ENCODE data around the gene DENND1B. TPM values are rescaled to one million over a fixed set of nuclear protein-coding genes. Genes with fewer than 3 reads are reported as not detected.

The DENND1B gene
- polyA plus RNA-seq, 1 experiment = 5.2 TPM

DNA sequence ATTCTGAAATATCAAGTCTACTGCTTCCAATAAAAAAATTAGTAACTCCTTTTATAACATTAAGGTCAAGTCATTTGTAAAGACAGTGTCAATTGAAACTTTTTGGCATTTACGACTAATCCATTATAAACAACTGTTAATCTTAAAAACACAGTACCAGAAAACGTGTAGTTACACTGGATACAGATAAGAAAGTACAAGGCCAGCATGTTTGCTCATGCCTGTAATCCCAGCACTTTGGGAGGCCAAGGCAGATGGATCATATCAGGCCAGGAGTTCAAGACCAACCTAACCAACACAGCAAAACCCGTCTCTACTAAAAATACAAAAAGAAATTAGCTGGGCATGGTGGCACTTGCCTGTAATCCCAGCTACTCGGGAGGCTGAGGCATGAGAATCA, 29.4 kb downstream of the DENND1B start:
- POLR2A ChIA-PET = no interaction called here
- TF ChIP-seq, protein P1, sequence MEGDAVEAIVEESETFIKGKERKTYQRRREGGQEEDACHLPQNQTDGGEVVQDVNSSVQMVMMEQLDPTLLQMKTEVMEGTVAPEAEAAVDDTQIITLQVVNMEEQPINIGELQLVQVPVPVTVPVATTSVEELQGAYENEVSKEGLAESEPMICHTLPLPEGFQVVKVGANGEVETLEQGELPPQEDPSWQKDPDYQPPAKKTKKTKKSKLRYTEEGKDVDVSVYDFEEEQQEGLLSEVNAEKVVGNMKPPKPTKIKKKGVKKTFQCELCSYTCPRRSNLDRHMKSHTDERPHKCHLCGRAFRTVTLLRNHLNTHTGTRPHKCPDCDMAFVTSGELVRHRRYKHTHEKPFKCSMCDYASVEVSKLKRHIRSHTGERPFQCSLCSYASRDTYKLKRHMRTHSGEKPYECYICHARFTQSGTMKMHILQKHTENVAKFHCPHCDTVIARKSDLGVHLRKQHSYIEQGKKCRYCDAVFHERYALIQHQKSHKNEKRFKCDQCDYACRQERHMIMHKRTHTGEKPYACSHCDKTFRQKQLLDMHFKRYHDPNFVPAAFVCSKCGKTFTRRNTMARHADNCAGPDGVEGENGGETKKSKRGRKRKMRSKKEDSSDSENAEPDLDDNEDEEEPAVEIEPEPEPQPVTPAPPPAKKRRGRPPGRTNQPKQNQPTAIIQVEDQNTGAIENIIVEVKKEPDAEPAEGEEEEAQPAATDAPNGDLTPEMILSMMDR (IDR thresholded peaks at IDR 0.05; ENCODE audit: insufficient read depth, low read depth, low read length) = no peak
- CTCF ChIA-PET = interaction anchor here (1.3 kb wide), 1 partner anchor 123 kb away, joined by 3 read pairs; no protein-coding TSS in a partner anchor
- Histone ChIP-seq H3K27me3 (ENCODE audit: control insufficient read depth, insufficient read depth, low read length) (no peaks in the 10 kb centered on the region), H3K4me3 (ENCODE audit: low read depth, low read length) (no peak overlapping the region), H3K36me3 (ENCODE audit: control insufficient read depth, insufficient read depth, low read length) (no peaks in the 10 kb centered on the region)
- DNase-seq (ENCODE audit: low read depth) = no peak

DNA sequence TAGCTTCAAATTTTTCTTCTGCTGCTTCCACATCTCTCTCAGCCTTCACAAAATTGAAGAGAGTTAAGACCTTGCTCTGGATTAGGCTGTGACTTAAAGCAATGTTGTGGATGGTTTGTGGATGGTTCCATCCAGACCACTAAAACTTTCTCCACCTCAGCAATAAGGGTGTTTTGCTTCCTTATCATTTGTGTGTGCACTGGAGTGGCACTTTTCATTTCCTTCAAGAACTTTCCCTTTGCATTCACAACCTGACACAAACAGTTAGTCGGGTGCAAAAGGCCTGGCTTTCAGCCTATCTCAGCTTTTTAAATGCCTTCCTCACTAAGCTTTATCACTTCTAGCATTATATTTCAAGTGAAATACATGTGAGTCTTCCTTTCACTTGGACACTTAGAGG, 30.3 kb downstream of the DENND1B start:
- TF ChIP-seq, protein P1 (IDR thresholded peaks at IDR 0.05; ENCODE audit: insufficient read depth, low read depth, low read length) = no peak

DNA sequence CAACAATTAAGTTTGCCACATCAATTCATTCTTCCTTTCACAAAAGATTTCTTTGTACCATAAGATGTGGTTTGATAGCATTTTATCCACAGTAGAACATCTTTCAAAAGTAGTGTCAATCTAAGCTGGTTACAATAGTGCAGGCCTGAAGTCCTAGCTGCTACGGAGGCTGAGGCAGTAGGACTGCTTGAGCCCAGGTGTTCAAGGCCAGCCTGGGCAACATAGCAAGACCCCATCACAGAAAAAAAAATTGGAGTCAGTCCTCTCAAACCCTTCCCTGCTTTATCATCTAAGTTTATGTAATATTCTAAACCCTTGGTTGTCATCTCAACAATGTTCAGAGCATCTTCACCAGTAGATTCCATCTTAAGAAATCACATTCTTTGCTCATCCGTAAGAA, 31.7 kb downstream of the DENND1B start:
- ChIA-PET CTCF (no interaction called here), POLR2A (no interaction called here)
- no peak overlapping the region for H3K4me3 ChIP-seq (ENCODE audit: low read depth, low read length)
- H3K36me3 ChIP-seq (ENCODE audit: control insufficient read depth, insufficient read depth, low read length) = no peaks in the 10 kb centered on the region
- DNase-seq (ENCODE audit: low read depth) = no peak
- H3K27me3 ChIP-seq (ENCODE audit: control insufficient read depth, insufficient read depth, low read length) = no peaks in the 10 kb centered on the region
- TF ChIP-seq, protein P1 (IDR thresholded peaks at IDR 0.05; ENCODE audit: insufficient read depth, low read depth, low read length) = no peak

More for the DNA sequence above, 30.3 kb downstream of the DENND1B start:
- POLR2A ChIA-PET = no interaction called here
- no peak for DNase-seq (ENCODE audit: low read depth)
- no peaks in the 10 kb centered on the region for H3K27me3 ChIP-seq (ENCODE audit: control insufficient read depth, insufficient read depth, low read length)
- H3K4me3 ChIP-seq (ENCODE audit: low read depth, low read length) = no peak overlapping the region
- CTCF ChIA-PET = interaction anchor here (0.7 kb wide), 1 partner anchor 171 kb away, joined by 3 read pairs; no protein-coding TSS in a partner anchor
- H3K36me3 ChIP-seq (ENCODE audit: control insufficient read depth, insufficient read depth, low read length) = no peaks in the 10 kb centered on the region

DNA sequence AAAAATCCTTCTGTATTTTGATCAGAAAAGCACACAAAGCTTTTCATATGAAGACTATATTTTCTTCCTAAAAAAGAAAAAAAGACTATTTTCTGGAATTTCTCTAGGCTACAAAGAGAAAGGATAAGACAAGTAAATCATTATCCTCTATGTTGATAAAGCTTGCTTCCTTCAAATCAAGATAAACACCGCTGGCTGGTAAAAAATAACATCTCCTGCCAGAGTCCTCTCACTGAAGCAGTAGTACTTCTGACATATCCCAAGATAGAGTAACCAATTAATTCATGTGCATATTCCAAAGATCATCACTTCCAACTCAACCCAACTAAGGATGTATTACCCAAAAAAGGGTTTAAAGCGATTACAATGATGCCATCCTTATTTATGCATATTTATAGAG, 34.3 kb downstream of the DENND1B start:
- no peaks in the 10 kb centered on the region for H3K27me3 ChIP-seq (ENCODE audit: control insufficient read depth, insufficient read depth, low read length)
- ChIA-PET POLR2A (no interaction called here), CTCF (interaction anchor here (1.1 kb wide), 1 partner anchor 128 kb away, joined by 3 read pairs; no protein-coding TSS in a partner anchor)
- H3K36me3 ChIP-seq (ENCODE audit: control insufficient read depth, insufficient read depth, low read length) = no peaks in the 10 kb centered on the region
- TF ChIP-seq, protein P1 (IDR thresholded peaks at IDR 0.05; ENCODE audit: insufficient read depth, low read depth, low read length) = no peak
- no peak overlapping the region for H3K4me3 ChIP-seq (ENCODE audit: low read depth, low read length)
- DNase-seq (ENCODE audit: low read depth) = no peak

DNA sequence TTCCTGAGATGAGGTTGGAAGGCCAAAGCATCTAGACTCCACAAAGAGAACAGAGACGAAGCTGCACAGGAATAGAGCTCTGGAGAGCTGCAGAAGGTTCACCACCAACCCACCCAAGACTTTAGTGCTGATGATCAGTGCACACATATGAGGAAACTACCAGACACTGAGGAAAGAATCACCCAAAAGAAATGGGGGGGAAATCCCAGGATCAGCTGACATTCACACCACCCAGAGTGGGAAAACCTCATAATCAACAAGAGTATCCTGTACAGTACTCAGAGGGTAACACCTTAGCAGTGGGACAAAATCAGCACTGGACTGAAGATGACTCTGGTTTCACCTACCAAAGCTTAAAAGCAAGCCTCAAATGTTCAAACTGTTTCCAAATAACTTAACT, 36.4 kb downstream of the DENND1B start:
- no peaks in the 10 kb centered on the region for H3K27me3 ChIP-seq (ENCODE audit: control insufficient read depth, insufficient read depth, low read length)
- ChIA-PET CTCF (interaction anchor here (0.9 kb wide), 1 partner anchor 25 kb away, joined by 3 read pairs; no protein-coding TSS in a partner anchor), POLR2A (no interaction called here)
- H3K36me3 ChIP-seq (ENCODE audit: control insufficient read depth, insufficient read depth, low read length) = no peaks in the 10 kb centered on the region
- no peak overlapping the region for H3K4me3 ChIP-seq (ENCODE audit: low read depth, low read length)
- no peak for DNase-seq (ENCODE audit: low read depth)
- TF ChIP-seq, protein P1 (IDR thresholded peaks at IDR 0.05; ENCODE audit: insufficient read depth, low read depth, low read length) = no peak

Measured in BJ (cell line).